T-helper 1 cell treated with Interleukin-12 subunit alpha and Interleukin-12 subunit beta and Interleukin-4 antibody, amounts not matched to agents 30 ng/mL and 1 ng/mL, for 36 hours (primary cell): ENCODE data around the gene OPCML. TPM values are rescaled to one million over a fixed set of nuclear protein-coding genes. Genes with fewer than 3 reads are reported as not detected.

Experiments used
- intact Hi-C: fragments of 100-400 bp; cut with micrococcal nuclease; formaldehyde crosslinking; loops from one replicate; pipeline ENCODE4 v1.15.1; 2024
- total RNA-seq: library from RNA; stranded (reverse); gene quantifications from 2 replicates; pipeline ENCODE4 v1.2.3, GENCODE V29; 2022

Gene OPCML
- total RNA-seq, 1 donor from 2014 or later = 0.02 TPM

DNA sequence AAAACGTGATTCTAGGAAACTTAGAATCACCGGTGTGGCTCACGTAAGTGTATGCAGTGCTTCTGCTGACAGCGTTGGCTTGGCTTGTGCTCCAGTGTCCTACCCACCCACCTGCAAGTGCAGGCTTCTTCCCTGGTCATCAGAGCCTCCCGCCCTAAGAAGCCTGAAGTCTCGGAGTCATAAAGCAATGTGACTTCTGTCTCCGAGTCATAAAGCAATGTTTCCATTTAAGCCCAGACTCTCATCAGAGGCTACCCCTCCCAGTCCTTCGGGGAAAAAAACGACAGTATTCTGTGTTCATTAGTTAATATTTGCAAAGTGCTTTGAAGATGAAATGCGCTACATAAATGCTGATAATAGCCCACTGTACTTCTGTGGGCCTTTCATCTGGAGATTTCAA lies 293.8 kb downstream of the OPCML start:
- intact Hi-C loops = no loop called here

DNA sequence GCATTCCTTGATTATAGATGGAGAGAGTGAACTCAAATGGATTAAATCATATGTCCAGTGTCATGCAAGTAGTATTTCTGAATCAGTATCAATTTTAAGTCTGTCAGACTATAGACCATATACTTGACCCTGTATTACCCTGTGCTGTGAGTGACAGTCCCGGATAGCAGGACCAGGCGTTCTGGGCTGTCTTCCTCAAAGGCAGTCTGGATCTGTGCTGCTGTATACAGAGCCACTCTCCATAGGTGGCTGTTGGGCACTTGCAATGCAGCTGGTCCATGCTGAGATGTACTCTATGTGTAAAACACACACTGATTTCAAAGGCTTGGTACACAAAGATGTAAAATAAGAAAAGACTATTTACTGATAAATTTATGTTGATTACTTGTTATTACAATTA lies 294.3 kb downstream of the OPCML start:
- intact Hi-C loops = no loop called here

DNA sequence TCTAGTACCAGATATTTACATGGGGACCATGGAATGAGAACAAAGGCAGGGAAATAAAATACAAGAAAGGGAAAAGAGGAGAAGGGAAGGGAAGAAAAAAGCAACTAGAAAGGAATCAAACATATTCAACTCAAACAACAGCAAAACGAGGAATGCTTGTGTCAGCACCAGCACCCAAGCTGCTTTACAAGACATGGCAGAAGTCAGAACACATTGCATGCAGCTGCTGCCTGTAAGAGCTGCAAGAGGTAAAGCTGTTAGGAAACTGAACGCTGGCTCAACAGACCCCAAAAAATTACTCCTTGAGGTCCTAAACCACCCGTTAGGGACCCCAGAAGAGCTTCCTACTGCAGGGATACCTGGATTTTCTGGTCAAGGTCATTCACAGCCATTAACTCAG lies 296.9 kb downstream of the OPCML start:
- intact Hi-C loops = no loop called here

DNA sequence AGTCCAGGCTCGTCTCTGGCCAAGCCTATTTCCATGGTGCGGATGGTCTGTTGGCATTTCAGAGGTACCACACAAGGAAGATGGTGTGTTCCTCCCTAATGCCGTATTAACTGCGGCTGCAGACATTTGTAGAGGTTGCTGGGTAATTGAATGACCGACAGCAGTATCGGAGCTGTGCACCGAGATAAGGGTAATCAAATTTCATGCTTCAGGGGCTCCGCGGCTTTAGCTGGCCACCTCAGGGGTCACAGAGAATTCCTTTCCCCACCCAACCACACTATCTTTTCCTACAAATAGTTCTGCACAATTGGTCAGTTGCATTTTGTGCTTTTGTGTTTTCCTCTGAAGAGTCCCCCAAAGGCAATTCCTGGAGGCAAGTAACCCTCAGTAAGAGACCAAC lies 297.4 kb downstream of the OPCML start:
- intact Hi-C loops = no loop called here

DNA sequence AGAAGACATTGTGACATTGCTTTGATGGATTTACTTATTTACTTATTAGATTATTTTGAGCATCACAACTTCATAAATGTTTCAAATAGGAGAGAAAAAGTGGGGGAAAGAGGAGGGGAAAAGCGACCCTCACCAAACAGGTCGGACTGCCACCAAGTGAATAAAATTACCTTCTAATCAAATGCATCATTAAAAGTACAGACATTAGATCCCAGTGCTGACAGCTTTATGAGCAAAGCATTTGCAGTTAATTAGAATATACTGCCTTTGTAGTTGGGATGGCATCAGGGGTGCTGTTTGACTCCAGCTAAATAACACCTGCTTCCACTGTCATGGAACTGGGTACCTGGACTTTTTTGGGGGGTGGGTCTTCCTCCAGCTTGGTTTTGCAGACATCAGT lies 299.6 kb downstream of the OPCML start:
- intact Hi-C loops = no loop called here

DNA sequence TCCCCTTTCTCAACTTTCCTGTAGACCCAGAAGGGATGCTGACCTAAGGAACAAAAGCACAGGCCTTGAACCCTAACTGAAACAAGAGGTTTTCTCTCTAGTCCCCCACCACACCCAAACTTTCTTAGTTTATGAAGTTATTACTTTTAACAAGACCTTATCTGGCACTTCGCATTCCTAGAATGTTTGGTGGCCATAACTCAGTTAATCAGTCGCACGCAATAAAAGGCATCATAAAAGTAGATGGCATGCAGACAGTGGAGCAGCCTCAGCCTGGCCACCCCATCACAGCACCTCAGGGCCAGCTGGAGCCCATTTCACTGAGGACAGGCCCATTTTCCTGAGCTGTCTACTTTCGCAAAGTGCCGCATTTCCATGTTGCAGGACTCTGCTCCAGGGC lies 301.9 kb downstream of the OPCML start:
- intact Hi-C loops = no loop called here

DNA sequence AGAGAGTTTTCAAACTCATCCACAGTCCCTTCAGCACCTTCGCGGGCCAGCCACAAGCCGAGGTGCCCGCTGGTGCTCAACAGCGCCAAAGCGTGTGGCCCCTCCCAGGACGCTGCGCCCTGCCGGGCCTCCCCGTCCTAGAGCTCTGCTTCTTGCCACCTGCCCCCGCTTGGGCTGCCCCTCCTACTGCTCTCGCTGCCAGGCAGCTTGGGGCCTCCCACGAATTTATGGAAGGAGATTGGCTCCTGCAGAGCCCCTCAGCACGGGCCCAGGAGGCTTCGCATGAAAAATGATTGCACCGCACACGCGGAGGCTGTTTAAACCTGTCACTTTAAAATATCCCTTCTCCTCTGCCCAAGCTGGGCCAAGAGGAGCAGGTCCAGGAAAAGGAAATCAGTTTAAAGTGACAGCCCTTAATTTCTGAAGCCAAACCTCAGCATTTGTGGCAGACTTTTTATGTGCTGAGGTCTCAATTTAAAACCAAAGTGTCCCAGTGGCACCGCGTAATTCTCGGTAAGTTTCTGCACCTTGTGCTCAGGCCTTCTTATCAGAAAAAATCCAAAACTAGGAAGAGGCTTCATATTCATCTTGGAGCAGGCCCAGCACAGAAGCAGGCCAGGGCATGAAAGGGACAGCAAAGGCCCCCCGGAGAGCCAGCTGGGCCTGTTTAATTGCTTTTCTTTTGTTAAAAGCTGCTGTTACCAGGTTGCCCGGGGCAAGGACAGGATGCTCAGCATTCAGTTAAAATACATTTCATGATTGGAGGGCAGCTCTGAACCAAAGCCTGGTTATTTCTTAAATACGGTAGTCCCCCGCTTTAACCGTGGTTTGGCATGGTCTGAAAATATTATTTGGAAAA lies 303.6 kb downstream of the OPCML start:
- intact Hi-C loops = no loop called here

DNA sequence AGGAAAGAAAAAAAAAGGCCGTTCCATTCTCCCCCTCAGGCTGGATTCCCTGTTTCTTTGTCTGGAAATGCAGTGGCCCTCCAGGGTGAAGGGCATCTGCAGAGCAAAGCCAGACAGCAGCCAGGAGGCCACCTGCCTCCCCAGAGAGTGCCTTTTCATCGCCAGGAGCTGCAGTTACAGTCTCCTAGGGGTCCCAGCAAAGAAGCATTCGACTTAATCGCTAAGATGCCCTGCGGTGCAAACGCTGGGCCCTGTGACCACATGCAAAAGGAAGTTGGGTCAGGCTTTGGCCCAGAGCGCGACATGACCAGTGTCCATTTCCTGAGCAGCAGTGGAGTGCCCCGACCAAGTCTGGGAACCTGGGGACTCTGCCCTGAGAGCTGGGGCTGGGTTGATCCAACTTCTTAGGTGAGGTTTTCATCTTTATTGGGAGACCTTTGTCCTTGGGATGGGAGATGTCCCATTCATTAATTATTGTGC lies 304.6 kb downstream of the OPCML start:
- intact Hi-C loops = no loop called here

DNA sequence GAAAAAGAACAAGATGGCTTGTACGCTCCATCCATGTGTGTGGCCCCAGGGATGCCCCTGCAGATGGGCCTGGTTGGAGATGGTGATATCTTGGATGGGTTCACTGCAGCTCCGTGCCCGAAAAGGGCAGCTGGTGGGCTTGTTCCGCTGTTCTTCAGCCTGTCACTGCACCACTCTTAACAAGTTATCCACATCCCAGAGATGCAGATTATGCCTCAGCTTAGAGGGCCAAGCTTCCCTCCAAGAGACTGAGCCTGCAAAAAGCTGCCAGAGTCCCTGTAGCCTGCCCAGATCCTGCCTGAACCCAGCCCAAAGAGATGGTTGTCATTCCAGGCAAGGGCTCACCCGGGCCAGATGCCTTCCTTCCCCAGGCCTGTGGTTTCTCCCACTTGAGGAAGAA lies 308.0 kb downstream of the OPCML start:
- intact Hi-C loops = no loop called here

DNA sequence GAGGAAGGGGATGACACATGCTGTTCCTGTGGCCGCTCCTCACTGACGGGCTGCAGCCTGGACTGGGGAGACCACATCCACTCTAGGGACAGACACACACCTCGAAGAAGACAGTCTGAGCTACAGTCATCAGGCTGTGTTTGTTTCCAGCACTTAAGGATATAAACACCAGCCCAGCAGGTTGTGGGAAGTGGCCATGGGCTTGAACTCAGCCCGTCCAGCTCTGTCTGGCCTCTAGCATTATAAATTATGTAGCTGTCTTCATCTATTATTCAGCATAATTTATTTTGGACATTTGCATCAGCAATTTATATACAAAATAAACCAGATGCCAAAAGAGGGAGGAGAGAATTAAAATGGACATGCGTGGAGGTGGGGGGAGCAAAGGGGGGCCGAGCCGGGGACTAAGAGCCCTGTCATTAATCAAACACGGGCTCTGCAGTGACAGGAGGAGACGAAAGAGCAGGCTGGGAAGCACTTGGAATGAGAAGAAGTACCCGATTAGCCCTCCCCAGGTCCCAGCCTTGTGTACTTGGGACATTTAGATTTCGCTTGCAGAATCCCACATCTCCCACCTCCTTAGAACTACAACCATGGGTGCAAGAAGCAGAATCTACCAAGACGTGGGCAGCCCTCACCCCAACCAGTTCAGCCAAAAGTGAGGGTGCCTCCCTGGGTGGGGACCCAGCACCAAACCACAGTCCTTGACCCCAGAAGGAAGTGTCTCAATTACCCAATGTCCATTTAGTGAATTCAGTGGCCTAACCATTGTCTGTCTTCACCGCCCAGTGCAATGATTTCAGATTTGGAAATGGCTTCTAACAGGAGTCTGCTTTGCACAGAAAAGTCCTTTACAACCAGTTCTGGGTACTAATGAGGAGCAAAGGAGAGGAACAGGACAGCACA lies 309.6 kb downstream of the OPCML start:
- intact Hi-C loops = no loop called here

DNA sequence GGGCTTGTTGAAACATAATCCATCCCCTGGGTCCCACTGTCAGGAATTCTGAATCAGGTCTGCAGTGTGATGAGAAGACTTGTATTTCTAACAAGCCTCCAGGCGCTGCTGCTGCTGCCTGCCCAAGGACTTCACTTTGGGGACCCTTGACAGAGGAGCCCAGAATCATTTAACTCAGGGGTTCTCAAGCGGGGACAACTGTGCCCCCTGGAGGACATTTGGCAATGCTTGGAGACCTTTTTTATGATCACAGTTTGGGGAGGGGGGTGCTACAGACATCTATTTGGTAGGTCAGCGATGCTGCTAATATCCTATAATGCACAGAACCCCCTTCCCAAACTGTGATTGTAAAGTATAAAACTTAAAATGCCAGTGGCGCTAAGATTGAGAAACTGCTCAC lies 312.8 kb downstream of the OPCML start:
- intact Hi-C loops = no loop called here

DNA sequence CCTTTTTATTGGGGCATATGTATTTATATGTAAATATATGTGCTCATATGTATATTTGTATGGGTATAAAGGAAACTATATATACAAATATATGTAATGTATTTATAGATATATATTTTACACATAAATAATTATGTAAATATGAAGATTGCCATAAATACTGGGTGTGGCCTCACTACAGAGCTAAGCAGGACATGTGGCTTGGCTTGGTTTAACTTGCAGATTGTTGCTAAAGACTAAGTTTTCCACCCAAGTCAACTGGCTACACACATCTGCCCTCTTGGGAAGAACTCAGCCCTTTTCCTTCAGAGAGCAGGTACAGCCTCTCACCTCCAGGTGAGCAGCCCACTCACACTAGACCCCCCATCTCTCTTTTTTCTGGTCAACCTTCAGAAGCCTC lies 315.5 kb downstream of the OPCML start:
- intact Hi-C loops = no loop called here

DNA sequence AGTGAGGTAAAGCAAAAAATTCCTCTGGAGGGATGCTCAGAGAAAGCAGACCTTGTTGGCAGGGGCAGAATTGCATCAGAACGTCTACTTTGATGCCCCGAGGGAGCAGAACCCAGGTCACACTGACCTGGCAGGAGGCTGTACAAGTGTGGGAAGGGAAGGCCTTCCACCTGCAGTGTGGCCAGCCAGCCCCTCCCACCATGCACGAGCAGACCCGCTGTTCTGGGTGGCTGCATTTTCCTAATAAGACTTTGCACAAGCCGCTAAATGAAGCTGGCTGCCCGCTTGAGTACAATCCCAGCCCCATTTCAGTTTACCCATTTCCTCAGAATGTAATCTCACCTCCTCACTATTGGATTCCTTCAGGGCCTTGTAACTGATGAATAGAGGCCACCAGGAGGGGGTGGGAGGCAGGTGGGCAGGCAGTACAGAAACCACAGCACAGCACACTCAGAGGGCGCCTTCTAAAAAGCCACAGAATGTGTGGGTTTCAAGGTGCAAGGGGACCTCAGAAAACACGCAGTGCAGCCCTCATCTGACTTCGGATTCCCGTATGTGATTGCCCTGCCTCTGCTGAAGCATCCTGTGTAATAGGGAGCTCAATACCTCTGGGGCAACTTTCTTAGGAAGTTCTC lies 316.6 kb downstream of the OPCML start:
- intact Hi-C loops = no loop called here

DNA sequence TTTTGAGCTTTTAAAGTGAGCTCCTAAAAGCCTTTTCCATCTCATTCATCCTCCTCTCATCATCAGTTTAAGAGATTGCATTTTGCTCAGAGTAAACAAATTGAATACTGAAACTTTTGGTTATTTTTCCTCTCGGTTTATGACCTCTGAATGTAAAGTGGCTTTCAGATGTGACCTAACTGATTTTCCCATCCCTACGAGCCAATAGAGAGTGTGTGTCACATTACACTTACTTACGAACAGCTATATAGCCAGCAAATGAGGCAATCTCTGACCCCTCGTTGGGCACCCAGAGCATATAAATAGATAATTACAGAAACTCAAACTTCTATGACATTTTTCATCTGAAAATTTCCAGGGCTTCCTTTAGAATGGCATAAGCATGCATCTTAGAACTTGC lies 317.7 kb downstream of the OPCML start:
- intact Hi-C loops = no loop called here

DNA sequence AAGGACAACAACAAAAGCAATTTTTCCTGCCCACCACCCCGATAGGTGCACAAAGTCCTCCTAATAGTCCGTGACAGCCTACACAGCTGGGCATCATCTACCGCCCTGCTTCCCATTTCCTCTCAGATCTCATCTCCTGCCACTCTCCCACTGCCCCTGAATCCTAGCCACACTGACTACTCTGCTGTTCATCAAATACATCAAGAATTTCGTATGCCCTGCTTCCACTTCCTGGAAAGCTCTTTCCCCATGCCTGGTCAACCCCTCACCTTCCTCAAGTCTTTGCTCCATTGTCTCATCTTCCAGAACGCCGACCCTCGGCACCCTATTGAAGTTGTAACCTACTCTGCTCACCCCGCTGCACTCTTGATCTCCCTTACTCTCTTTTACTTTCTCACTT lies 320.1 kb downstream of the OPCML start:
- intact Hi-C loops = no loop called here

DNA sequence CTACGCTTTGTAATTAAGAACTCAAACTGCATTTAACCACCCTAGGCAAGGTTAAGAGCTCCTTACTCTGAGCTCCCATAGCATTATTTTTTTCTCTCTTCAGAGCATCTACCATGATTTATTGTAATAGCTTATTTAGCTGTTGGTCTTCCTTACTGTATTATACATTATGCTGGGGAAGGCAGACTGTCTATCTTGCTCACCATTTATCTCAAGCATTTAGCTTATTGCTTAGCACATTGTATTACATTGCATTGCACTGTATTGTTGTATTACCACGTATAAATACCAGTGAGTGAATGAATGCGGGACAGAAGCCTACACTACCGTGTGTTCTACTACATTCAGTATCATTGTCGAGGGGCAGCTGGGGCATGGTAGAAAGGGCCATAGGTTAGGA lies 324.3 kb downstream of the OPCML start:
- intact Hi-C loops = no loop called here

DNA sequence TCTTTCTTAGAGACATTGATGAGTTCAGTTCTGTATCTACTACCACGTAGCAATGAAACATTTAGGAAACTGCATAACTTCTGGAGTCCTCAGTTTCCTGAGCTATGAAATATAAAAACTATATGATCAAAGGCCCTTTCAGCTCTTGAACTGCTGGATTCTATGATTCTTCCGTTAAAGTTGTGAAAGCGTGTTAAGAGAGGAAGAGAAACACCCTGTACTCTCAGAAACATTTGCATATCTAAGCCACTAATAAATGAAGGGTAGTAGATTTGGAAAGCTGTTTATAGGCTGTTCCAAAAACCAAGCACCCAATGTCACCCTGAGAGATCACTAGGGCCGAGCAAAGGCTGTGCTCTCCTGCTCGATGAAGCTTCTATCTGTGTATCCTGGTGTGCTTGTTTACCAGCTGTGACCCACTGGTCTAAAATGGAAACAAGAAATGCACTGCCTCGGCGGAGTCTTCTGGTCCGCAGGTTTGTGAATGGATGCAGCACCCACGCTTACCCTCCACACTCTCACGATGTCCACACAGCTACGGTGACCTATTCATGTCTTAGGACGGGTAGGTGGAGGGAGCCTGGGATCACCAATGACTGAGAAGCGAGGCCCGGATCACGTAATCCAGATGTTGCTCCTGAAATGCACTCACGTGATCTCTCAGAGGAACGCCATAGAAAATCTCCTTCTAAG lies 325.8 kb downstream of the OPCML start:
- intact Hi-C loops = no loop called here

DNA sequence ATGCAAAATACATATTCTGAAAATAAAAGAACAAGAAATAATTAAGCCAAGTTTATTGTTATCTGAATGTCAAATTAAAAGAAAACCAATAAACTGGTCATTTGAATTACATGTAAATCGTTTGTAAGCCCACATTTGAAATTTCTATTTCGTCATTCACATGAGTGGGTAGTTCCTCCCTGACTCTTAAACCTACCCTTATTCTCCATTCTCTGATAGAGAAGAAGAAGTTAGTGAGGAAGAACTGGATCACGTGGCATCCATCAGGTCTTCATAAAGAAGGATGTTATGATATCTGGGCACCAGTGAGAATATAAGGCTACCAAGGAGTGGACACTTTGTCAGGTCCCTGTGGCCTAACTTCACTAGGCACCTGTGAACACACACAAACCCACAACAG lies 328.1 kb downstream of the OPCML start:
- intact Hi-C loops = no loop called here

DNA sequence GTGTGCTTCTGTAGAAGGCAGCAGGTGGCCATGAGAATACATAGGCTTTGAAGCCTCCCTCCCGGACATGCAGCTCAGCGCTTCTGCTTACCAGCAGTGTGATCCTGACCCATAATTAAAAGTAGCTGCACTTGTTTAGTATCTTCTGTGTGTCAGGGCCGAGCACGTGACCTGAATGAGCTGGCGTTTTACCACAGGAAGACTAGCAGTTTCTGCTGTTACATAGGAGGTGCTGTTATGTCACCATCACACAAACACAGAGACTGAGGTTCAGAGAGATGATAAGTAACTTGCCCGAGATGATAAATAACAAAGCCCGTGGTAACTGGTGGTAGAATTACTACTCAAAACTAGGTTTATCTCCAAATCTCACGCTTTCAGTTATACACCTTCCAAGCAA lies 329.5 kb downstream of the OPCML start:
- intact Hi-C loops = no loop called here

DNA sequence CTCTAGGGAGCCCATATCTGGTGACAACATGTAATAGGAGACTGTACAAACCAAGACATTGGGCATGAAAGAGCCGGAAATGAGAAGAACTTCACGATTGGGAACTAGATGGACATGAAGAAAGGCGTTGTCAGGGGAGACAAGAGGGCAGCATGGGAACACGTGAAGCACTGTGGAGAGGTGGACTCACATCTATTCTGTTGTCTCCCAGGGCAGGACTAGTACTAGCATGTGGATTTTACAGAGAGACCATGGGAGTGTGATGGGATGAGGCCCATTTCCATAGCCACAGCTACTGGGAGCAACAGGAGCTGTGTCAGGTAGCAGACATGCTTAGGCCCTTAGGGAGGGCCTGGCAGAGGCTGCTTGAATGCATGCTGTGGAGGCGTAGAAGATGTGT lies 333.9 kb downstream of the OPCML start:
- intact Hi-C loops = no loop called here

DNA sequence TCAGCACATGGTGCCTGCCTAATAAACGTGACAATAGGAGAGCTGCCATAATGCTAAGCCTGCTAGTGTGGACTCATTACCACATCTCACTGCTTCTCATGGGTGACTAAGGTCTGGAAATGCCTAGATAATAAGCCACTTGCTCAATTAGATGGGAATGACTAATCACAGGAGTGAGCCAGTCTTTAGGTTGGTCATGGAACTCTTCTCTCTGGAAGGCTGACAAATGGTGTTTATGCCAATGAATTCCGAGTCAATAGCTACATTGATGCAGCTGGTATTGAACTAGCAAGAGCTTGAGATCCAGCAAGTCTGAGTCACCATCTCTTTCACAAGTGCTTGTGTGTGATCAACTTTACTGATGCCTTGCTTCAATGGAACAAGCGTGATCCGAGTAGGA lies 334.9 kb downstream of the OPCML start:
- intact Hi-C loops = no loop called here
